Upper lobe of left lung (tissue), 4 donors: ENCODE measurements around the gene KDM4B.

Experiments used
- POLR2AphosphoS5 ChIP-seq, 2 donors: sonication (generic); formaldehyde crosslinking; IDR thresholded peaks; one replicate each; pipeline ENCODE4 v1.5.1; 2017; ENCODE audit warnings: antibody characterized with exemption in 2 of 2
- TF ChIP-seq, protein P1 (sequence below), 6 experiments: fragments of 450-650 bp in 4 of 6; fragments of 200-600 bp in 2 of 6; sonication (generic) in 2 of 6; IDR thresholded peaks; one replicate each; pipeline ENCODE4 v1.5.1; 2016 to 2019; ENCODE audit warnings: antibody characterized with exemption in 6 of 6

DNA sequence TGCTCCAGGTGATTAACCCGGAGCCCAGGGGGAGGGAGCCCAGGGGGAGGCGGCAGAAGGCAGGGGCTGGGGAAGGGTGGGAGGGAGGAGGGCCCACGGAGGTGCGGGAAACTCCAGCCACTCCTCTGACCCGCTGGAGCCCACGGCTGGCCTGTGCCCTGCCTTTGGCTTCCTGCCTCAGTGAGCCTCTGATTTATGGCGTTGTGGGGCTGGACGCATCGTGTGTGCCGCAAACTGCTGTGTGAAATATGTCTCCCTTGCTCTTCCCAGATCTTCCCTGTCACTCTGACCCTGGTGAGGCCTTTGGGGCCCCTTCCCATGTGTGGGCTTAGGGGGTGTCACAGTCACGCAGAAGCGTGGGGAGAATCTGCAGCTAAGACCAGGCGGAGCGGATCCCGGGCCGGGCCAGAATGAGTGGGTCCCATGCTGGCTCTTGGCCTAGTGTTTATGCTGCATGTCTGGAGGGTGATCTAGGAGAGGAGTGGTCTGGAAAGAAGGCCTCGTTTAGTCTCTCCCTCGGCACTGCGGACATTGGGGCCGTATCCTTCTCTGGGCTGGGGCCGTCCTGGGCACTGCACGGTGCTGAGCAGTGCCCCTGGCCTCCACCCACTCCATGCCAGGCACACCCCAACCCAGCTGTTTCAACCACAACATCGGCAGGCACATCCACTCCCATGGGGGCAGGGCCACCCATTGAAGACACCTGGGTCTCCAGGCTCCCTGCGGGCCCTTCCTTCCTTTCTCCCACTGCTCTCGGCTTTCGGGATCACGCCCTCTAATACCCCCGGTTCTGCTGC is 123.0 kb downstream of the KDM4B start:
- no peak for TF ChIP-seq POLR2AphosphoS5 (IDR thresholded peaks at IDR 0.05)
- TF ChIP-seq, protein P1, sequence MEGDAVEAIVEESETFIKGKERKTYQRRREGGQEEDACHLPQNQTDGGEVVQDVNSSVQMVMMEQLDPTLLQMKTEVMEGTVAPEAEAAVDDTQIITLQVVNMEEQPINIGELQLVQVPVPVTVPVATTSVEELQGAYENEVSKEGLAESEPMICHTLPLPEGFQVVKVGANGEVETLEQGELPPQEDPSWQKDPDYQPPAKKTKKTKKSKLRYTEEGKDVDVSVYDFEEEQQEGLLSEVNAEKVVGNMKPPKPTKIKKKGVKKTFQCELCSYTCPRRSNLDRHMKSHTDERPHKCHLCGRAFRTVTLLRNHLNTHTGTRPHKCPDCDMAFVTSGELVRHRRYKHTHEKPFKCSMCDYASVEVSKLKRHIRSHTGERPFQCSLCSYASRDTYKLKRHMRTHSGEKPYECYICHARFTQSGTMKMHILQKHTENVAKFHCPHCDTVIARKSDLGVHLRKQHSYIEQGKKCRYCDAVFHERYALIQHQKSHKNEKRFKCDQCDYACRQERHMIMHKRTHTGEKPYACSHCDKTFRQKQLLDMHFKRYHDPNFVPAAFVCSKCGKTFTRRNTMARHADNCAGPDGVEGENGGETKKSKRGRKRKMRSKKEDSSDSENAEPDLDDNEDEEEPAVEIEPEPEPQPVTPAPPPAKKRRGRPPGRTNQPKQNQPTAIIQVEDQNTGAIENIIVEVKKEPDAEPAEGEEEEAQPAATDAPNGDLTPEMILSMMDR (IDR thresholded peaks at IDR 0.05): no peak
